IMR-90 (cell line): ENCODE results near the gene ODAD2. TPM values are rescaled to one million over a fixed set of nuclear protein-coding genes. Genes with fewer than 3 reads are reported as not detected.

ENCODE experiments used
- ATAC-seq: fragments of 200-7000 bp; cut with Tn5 transposase; 2 replicates; pipeline ENCODE4 v1.9.1; 2020; ENCODE audit warnings: low read depth, mild to moderate bottlenecking, moderate library complexity
- BruUV-seq: library from RNA; stranded (reverse); fragments of 400-500 nt; replicated peaks from 2 replicates; lab custom pipeline; 2021; lab: Mats Ljungman, UMichigan
- CTCF ChIA-PET: fragments of 300-600 bp; formaldehyde crosslinking; extraction: SDS; loops from one replicate; lab custom pipeline; 2021; ENCODE audit warnings: antibody characterized with exemption; lab: Yijun Ruan, JAX
- POLR2A ChIA-PET: fragments of 300-600 bp; sonication (Branson Sonifier 250); formaldehyde crosslinking; loops from one replicate; lab custom pipeline; 2022; ENCODE audit warnings: antibody characterized with exemption; ENCODE audit not compliant: unreplicated experiment; lab: Charles Lee
- DNase-seq: peaks from one replicate; pipeline ENCODE4 v3.0.0; 2013
- H2AFZ ChIP-seq: replicated peaks from 2 replicates; pipeline ENCODE3; 2013; ENCODE audit warnings: low read length, mild to moderate bottlenecking; ENCODE audit not compliant: poor library complexity
- H2AK5ac ChIP-seq: 2 replicates; pipeline ENCODE4 v1.6.1; 2013; ENCODE audit warnings: low read depth, low read length, inconsistent platforms
- H2AK9ac ChIP-seq: replicated peaks from 2 replicates; pipeline ENCODE3; 2013; ENCODE audit warnings: mild to moderate bottlenecking, low read depth, low read length, moderate library complexity; ENCODE audit not compliant: poor library complexity
- H2BK120ac ChIP-seq: 2 replicates; pipeline ENCODE4 v1.6.1; 2013; ENCODE audit warnings: low read depth, low read length, inconsistent platforms
- H2BK15ac ChIP-seq: 3 replicates; pipeline ENCODE4 v1.6.1; 2013; ENCODE audit warnings: low read depth, low read length, inconsistent platforms
- H2BK20ac ChIP-seq: 2 replicates; pipeline ENCODE4 v1.6.1; 2013; ENCODE audit warnings: low read depth, mild to moderate bottlenecking, inconsistent platforms, low read length, moderate library complexity
- H2BK5ac ChIP-seq: 2 replicates; pipeline ENCODE4 v1.6.1; 2013; ENCODE audit warnings: mild to moderate bottlenecking, low read depth, low read length, inconsistent platforms; ENCODE audit not compliant: poor library complexity, severe bottlenecking
- H3K14ac ChIP-seq: replicated peaks from 2 replicates; pipeline ENCODE4 v1.6.1; 2013; ENCODE audit warnings: low read depth, low read length, inconsistent platforms
- H3K18ac ChIP-seq: 2 replicates; pipeline ENCODE4 v1.6.1; 2013; ENCODE audit warnings: low read depth, low read length, control low read depth
- H3K23ac ChIP-seq: 2 replicates; pipeline ENCODE4 v1.6.1; 2013; ENCODE audit warnings: low read depth, low read length, inconsistent platforms
- H3K27ac ChIP-seq: 2 replicates; pipeline ENCODE4 v1.5.1; 2013; ENCODE audit warnings: mild to moderate bottlenecking, control low read depth, low read length; ENCODE audit not compliant: insufficient read depth
- H3K27me3 ChIP-seq: 2 replicates; pipeline ENCODE4 v1.6.1; 2013; ENCODE audit warnings: low read length; ENCODE audit not compliant: control insufficient read depth, insufficient read depth
- H3K36me3 ChIP-seq: 2 replicates; pipeline ENCODE4 v1.6.1; 2013; ENCODE audit warnings: low read length, mixed read lengths; ENCODE audit not compliant: control insufficient read depth, insufficient read depth
- H3K4ac ChIP-seq: 2 replicates; pipeline ENCODE4 v1.6.1; 2013; ENCODE audit warnings: low read depth, low read length, inconsistent platforms
- H3K4me1 ChIP-seq: 2 replicates; pipeline ENCODE4 v1.6.1; 2013; ENCODE audit warnings: low read length, mixed read lengths; ENCODE audit not compliant: control insufficient read depth, insufficient read depth
- H3K4me2 ChIP-seq: 2 replicates; pipeline ENCODE4 v1.6.1; 2013; ENCODE audit warnings: low read depth, mild to moderate bottlenecking, control low read depth, low read length, moderate library complexity
- H3K4me3 ChIP-seq: 2 replicates; pipeline ENCODE4 v1.5.1; 2013; ENCODE audit warnings: low read depth, mild to moderate bottlenecking, control low read depth, low read length, moderate library complexity; ENCODE audit not compliant: insufficient read depth
- H3K56ac ChIP-seq: 2 replicates; pipeline ENCODE4 v1.6.1; 2013; ENCODE audit warnings: low read length, inconsistent platforms; ENCODE audit not compliant: insufficient read depth; ENCODE audit errors: extremely low read depth
- H3K79me1 ChIP-seq, 2 experiments: 2 replicates each; pipeline ENCODE4 v1.6.1; 2013; ENCODE audit warnings: low read length in 2 of 2, inconsistent platforms in 1 of 2, low read depth in 1 of 2
- H3K9ac ChIP-seq: 2 replicates; pipeline ENCODE4 v1.6.1; 2013; ENCODE audit warnings: low read depth, low read length, control low read depth
- H3K9me1 ChIP-seq: 2 replicates; pipeline ENCODE4 v1.6.1; 2013; ENCODE audit warnings: low read length, inconsistent platforms; ENCODE audit not compliant: insufficient read depth
- H3K9me3 ChIP-seq: 2 replicates; pipeline ENCODE4 v1.6.1; 2013; ENCODE audit warnings: low read length; ENCODE audit not compliant: control insufficient read depth, insufficient read depth
- H4K20me1 ChIP-seq: 2 replicates; pipeline ENCODE4 v1.6.1; 2013; ENCODE audit warnings: low read length, inconsistent platforms; ENCODE audit not compliant: insufficient read depth
- H4K5ac ChIP-seq: 2 replicates; pipeline ENCODE4 v1.6.1; 2013; ENCODE audit warnings: mild to moderate bottlenecking, low read depth, low read length, control low read depth
- H4K8ac ChIP-seq, 2 experiments: 2 replicates each; pipeline ENCODE4 v1.6.1; 2013; ENCODE audit warnings: low read depth in 2 of 2, low read length in 2 of 2, control low read depth in 1 of 2, inconsistent platforms in 1 of 2
- H4K91ac ChIP-seq: 2 replicates; pipeline ENCODE4 v1.6.1; 2013; ENCODE audit warnings: low read depth, low read length, inconsistent platforms; ENCODE audit not compliant: insufficient read depth
- BHLHE40 ChIP-seq: fragments of 150-350 bp; IDR thresholded peaks from 2 replicates; pipeline ENCODE4 v1.6.1; 2016; ENCODE audit warnings: mild to moderate bottlenecking, low read depth, low read length
- CEBPB ChIP-seq: IDR thresholded peaks from 2 replicates; pipeline ENCODE4 v1.6.1; 2012; ENCODE audit warnings: low read depth, low read length, improper control_type of control experiment
- CHD1 ChIP-seq: IDR thresholded peaks from 2 replicates; pipeline ENCODE4 v1.6.1; 2012; ENCODE audit warnings: low read depth, low read length, improper control_type of control experiment
- CTCF ChIP-seq: conservative IDR thresholded peaks from 2 replicates; pipeline ENCODE4 v1.5.1; 2012; ENCODE audit warnings: mild to moderate bottlenecking, low read depth, low read length, improper control_type of control experiment
- ELK1 ChIP-seq: fragments of 150-350 bp; IDR thresholded peaks from 2 replicates; pipeline ENCODE4 v1.6.1; 2016; ENCODE audit warnings: low read depth, mild to moderate bottlenecking, low read length, moderate library complexity, borderline replicate concordance
- FOS ChIP-seq: fragments of 150-350 bp; IDR thresholded peaks from 2 replicates; pipeline ENCODE4 v1.6.1; 2016; ENCODE audit warnings: low read depth, low read length
- MAFK ChIP-seq: IDR thresholded peaks from 2 replicates; pipeline ENCODE4 v1.6.1; 2012; ENCODE audit warnings: low read depth, low read length, improper control_type of control experiment
- MAZ ChIP-seq: IDR thresholded peaks from 2 replicates; pipeline ENCODE4 v1.6.1; 2012; ENCODE audit warnings: low read depth, mild to moderate bottlenecking, low read length, improper control_type of control experiment, moderate library complexity, borderline replicate concordance
- MXI1 ChIP-seq: IDR thresholded peaks from 2 replicates; pipeline ENCODE4 v1.6.1; 2012; ENCODE audit warnings: low read depth, mild to moderate bottlenecking, low read length, moderate library complexity, borderline replicate concordance
- NFE2L2 ChIP-seq: fragments of 150-350 bp; IDR thresholded peaks from 2 replicates; pipeline ENCODE4 v1.6.1; 2016; ENCODE audit warnings: low read depth, mild to moderate bottlenecking, low read length
- POLR2A ChIP-seq: IDR thresholded peaks from 2 replicates; pipeline ENCODE4 v1.6.1; 2012; ENCODE audit warnings: mild to moderate bottlenecking, low read depth, low read length
- RAD21 ChIP-seq: IDR thresholded peaks from 2 replicates; pipeline ENCODE4 v1.6.1; 2012; ENCODE audit warnings: low read length, improper control_type of control experiment
- RCOR1 ChIP-seq: IDR thresholded peaks from 2 replicates; pipeline ENCODE4 v1.6.1; 2012; ENCODE audit warnings: mild to moderate bottlenecking, low read length, improper control_type of control experiment; ENCODE audit not compliant: insufficient replicate concordance
- RFX5 ChIP-seq: IDR thresholded peaks from 2 replicates; pipeline ENCODE4 v1.8.0; 2012; ENCODE audit warnings: low read depth, mild to moderate bottlenecking, low read length, moderate library complexity
- SMC3 ChIP-seq: fragments of 150-350 bp; IDR thresholded peaks from 2 replicates; pipeline ENCODE4 v1.6.1; 2016; ENCODE audit warnings: low read depth, mild to moderate bottlenecking, antibody characterized with exemption, low read length, moderate library complexity
- USF2 ChIP-seq: fragments of 150-350 bp; IDR thresholded peaks from 2 replicates; pipeline ENCODE4 v1.6.1; 2017; ENCODE audit warnings: mild to moderate bottlenecking, antibody characterized with exemption, low read length, low read depth
- WGBS, 2 experiments: methylation state at CpG; one replicate each; pipeline versions ENCODE4 v1.1.5 to v1.1.7; 2013; ENCODE audit warnings: missing lambda C conversion rate in 2 of 2; ENCODE audit not compliant: insufficient read length in 1 of 2; ENCODE audit errors: extremely low coverage in 2 of 2; 5-methylcytosine and 5-hydroxymethylcytosine counted together
- dilution Hi-C: fragments of 300-500 bp; cut with HindIII; formaldehyde crosslinking; loops from one replicate; pipeline ENCODE4 v1.14.3; 2018; ENCODE audit warnings: low sequenced_read_pairs; ENCODE audit not compliant: unreplicated experiment
- in situ Hi-C: fragments of 300-500 bp; cut with MboI; formaldehyde crosslinking; loops from 3 replicates; pipeline ENCODE4 v1.14.3; 2019; ENCODE audit warnings: low sequenced_read_pairs, inconsistent platforms, mixed read lengths
- intact Hi-C: fragments of 100-400 bp; cut with micrococcal nuclease; formaldehyde crosslinking; loops from 2 replicates; pipeline ENCODE4 v1.10.0; 2022
- polyA plus RNA-seq, 3 experiments: library from polyadenylated mRNA; depleted of rRNA; stranded (reverse); fragments of >200 nt; gene quantifications; 2 replicates each; pipeline ENCODE4 v1.2.3, GENCODE V29; 2012; ENCODE audit warnings: low replicate concordance in 1 of 3
- total RNA-seq: library from RNA; depleted of rRNA; stranded (reverse); fragments of >200 nt; gene quantifications from 2 replicates; pipeline ENCODE4 v1.2.3, GENCODE V29; 2012

Gene ODAD2
- total and polyA plus RNA-seq, 2 of the 4 experiments (the other 2 are of a cell fraction) = 0.53 to 0.72 TPM

GRCh38 chr10:27783660-27784059 is 215.2 kb downstream of the ODAD2 start:
- no peak overlapping the region for H3K18ac ChIP-seq
- H3K4me1 ChIP-seq = no peaks in the 10 kb centered on the region
- H3K4me3 ChIP-seq = no peak overlapping the region
- H2BK15ac ChIP-seq = no peak overlapping the region
- intact Hi-C loops = loop anchor here (1.0 to 5.0 kb wide), 3 partner anchors 226 to 459 kb away; no protein-coding TSS in a partner anchor
- DNase-seq = peak; percentile 62
- H3K9ac ChIP-seq = no peak overlapping the region
- no peak overlapping the region for H3K4ac ChIP-seq
- no peak overlapping the region for H4K5ac ChIP-seq
- BruUV-seq = no TSS peak
- peaks cover 3% of the 10 kb centered on the region; the same call in 1 of the 2 replicates for H3K9me3 ChIP-seq
- no peak overlapping the region for H4K8ac ChIP-seq
- no peak overlapping the region for H4K91ac ChIP-seq
- no peaks in the 10 kb centered on the region for H3K79me1 ChIP-seq
- peak; percentile 89 for ATAC-seq
- CTCF ChIA-PET = interaction anchor here (0.8 to 1.2 kb wide), 4 partner anchors 352 to 598 kb away, joined by 3 read pairs; no protein-coding TSS in a partner anchor
- no peak overlapping the region for H2BK120ac ChIP-seq
- no peaks in the 10 kb centered on the region for H3K36me3 ChIP-seq
- in situ Hi-C loops = no loop called here
- no peaks in the 10 kb centered on the region for H3K27me3 ChIP-seq
- H2BK5ac ChIP-seq = no peak overlapping the region
- no peak overlapping the region for H3K23ac ChIP-seq
- H3K56ac ChIP-seq = no peak overlapping the region
- H3K4me2 ChIP-seq = no peak overlapping the region
- no peak overlapping the region for H2BK20ac ChIP-seq
- POLR2A ChIA-PET = no interaction called here
- no peak overlapping the region for H3K14ac ChIP-seq
- no CpG with 5 or more reads among the region's 1 CpG for WGBS, 2 experiments
- no peak overlapping the region for H3K27ac ChIP-seq
- H2AK5ac ChIP-seq = no peak overlapping the region
- no peaks in the 10 kb centered on the region for H3K9me1 ChIP-seq
- no peak overlapping the region for H2AFZ ChIP-seq
- TF ChIP-seq ELK1 (no peak), USF2 (no peak), MXI1 (no peak), FOS (no peak), CEBPB (no peak), SMC3 (peak; percentile 82), NFE2L2 (no peak), MAZ (no peak), POLR2A (no peak), CHD1 (no peak), RCOR1 (no peak), CTCF (peak; percentile 60), MAFK (no peak), RAD21 (peak; percentile 73), RFX5 (no peak), BHLHE40 (no peak)
- H2AK9ac ChIP-seq = no peak overlapping the region
- no peaks in the 10 kb centered on the region for H4K20me1 ChIP-seq
- dilution Hi-C loops = no loop called here
